Limb (tissue), 2 donors: Measurements from ENCODE around the gene CAPN15.
"Not testable (repeated sequence)": the region's sequence is repeated elsewhere in the genome, so short reads cannot be mapped to it uniquely, and the experiment has no call there.

Experiments
- DNase-seq, 2 donors: peaks; one replicate each; pipeline ENCODE4 v3.0.0-alpha.2; 2016; ENCODE audit errors: extremely low spot score in 2 of 2

The CAPN15 gene

DNA sequence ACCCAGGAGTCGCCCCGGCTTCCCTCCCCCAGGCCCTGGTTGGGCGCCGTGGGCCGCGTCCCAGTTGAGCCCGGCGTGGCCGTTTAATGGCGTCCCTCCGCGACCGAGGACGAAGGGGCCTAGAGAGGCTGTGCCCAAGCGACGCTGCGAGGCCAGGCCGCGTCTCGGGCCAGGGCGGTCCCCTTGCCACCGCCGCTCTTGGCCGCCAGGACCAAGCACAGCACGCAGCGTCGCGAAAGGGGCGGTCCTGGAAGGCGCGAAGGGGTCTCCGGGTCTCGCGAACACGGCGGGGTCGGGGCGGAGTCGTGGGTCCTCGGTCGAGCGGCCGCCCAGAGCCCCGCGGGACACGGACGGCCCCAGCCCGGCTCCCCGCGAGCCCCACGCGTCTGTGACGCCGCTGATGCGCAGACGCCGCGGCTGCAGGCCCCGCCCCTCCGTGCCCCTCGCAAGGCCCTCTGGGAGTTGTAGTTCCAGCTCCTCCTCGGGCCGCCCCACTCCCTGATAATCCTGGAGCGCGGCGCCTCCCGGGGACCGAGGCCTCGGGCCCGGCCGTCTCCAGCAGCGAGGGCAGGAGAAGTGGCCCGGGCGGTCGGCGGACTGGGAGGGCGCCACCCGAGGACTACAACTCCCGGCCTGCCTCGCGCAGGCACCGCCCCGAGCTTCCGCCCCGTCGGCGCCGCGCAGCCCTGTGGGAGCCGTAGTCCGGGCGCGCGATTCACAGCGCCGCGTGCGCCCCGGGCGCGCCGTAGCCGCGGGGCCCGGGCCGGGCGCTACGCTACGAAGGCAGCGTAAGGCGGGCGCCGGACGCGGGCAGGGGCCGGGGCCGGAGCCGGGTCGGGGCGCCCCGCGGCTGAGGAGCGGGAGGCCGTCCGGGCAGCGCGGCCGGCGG is at the start of gene CAPN15:
TSS of gene CAPN15 (plus strand) at position 698 of the 889 bp plus-strand sequence. CDS start 19,127 bp downstream, outside the sequence.
- peak; percentile 90 to 95 for DNase-seq

- DNase-seq = not testable (repeated sequence)
Observed at GRCh38 chr16:478287-478686, 49.2 kb upstream of the CAPN15 start.

DNA sequence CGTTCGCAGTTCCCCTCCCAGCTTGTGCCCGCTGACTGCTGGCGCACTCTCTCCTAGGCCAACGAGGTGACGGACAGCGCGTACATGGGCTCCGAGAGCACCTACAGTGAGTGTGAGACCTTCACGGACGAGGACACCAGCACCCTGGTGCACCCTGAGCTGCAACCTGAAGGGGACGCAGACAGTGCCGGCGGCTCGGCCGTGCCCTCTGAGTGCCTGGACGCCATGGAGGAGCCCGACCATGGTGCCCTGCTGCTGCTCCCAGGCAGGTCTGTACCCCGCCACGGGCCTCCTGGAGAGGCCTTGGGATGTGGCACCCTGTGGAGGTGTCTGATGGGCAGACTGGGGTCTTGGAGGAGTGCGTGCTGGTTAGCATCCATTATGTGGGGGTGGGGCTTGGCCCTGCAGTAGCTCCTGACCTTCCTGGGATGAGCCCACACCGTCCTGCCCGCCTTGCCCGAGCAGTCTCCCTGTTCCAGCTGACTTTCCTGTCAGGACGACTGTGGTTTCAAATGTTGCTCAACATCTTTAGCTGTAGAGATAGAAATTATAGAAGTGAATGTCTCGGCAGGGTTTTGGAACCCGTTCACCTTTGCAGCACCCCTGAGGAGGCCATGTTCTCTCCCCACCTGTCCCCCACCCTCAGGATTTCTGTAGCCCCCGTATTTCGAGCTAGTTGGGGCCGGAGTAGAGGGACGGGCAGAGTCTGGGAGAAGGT is 44.9 kb upstream of the CAPN15 start:
- DNase-seq = no peak

DNA sequence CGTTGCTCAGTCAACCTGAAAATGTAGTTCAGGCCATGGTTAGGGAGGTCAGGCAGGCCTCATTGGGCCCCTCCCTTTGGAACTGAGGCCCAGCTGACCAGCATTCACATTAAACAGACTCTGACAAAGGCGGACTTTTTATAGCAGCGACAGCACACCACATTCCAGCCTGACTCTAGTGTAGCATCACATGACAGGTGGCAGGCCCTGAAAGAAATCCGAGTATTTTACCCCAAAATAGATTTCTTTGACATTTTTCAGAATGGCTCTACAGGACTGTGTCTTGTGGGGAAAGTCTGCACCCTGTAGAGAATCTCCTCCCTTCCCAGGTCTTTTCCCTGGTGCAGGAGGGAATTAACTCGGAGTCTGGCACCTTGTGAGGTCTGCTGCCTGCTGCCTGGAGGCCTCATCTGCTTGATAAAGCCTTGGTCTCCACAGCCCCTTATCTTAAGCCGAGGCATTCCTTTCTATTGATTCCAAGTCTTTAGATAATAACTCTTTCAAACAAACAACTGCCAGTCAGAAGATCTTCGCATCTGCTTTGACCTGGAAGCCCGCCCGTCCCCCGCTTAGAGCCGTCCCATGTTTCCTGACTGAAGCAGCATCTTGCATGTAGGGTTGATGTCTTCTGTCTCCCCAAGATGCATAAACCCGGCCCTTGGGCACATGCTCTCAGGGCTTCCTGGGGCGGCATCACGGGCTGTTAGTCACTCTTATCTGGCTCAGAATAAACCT is 44.0 kb upstream of the CAPN15 start:
- DNase-seq = no peak

DNA sequence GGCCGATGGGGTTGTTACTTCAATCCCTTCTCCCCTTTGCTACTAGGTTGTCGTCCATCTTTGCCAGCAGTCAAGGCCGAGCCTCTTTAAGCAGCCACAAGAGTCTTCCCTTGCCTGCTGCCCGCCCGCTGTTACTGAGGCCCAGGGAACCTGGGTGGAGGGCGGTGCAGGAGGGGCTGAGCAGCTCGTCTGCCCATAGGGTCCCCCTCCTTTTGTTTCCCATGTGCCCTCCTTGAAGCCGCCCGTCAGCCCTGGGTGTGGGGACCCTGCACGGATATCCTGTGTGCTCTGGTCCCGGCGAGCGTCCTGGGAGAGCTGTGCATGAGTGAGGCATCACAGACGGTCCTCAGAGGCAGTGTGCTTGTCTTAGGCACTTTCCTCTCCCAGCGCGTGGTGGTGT is 37.9 kb upstream of the CAPN15 start:
- no peak for DNase-seq

- DNase-seq = no peak
Observed at GRCh38 chr16:490768-491167, 36.7 kb upstream of the CAPN15 start.

- no peak for DNase-seq
Observed at GRCh38 chr16:491220-491919, 36.1 kb upstream of the CAPN15 start.

- DNase-seq = peak in 1 of 2 donors; percentile 78
Observed at GRCh38 chr16:492211-492875, 35.2 kb upstream of the CAPN15 start.

- DNase-seq = not testable (repeated sequence)
Observed at GRCh38 chr16:494676-495075, 32.8 kb upstream of the CAPN15 start.

GRCh38 chr16:495127-495748 is 32.3 kb upstream of the CAPN15 start:
- DNase-seq = no peak

- DNase-seq = no peak
Observed at GRCh38 chr16:496097-496886, 31.2 kb upstream of the CAPN15 start.

GRCh38 chr16:497258-497657 is 30.3 kb upstream of the CAPN15 start:
- DNase-seq = no peak

GRCh38 chr16:499924-500323 is 27.6 kb upstream of the CAPN15 start:
- DNase-seq = no peak

DNA sequence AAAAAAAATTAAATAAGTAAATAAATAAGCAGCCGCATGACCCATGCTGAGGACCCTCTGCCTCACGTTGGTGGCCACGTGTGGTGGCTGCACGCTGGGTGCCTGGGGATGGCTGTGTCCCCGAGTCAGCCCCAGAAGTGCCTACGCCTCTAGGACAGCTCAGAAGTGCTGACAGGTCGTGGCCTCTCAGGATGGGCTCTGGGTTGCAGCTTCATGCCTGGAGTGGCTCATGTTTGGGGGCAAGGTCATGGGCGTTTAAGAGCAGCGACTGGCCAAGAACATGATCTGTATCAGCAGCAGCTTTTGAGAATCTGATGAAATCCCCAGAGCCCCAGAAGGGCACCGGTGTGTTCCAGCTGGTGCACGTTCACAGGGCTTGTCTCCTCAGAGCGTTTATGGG is 26.8 kb upstream of the CAPN15 start:
- DNase-seq = no peak

DNA sequence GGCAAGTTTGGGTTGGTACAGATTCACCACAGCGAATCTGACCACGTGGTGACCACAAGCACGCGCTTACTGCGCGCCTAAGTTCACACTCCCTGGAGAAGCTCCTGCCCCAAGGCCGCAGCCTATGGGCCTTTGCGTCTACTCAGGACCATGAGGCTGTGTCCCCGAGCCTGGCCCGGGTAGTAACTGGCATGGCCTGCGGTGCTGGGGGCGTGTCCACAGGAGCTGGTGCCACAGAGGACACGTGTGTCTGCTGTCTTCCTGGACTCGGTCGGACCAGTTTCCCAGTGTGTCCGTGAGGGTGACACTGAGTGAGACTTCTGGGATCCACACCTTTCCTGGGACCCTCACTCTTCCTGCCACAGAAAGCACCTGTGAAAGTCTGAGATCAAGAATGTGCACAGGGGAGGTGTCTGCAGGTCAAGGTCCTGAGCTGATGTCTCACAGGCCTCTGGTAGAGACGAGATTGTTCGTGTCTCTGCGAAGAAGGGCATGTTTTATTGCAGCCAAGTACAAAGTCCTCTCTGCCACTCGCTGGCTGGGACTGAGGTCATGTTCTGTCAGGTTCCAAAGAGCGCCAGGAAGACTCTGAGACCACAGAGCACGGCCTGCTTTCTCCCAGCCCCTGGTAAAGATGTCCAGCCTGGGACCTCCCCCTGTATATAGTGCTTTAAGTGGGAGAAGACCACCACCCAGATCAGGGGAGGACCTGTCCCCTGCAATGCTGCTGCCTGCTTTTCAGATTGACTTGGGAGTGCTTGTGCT is 25.2 kb upstream of the CAPN15 start:
- no peak for DNase-seq

GRCh38 chr16:503150-504071 is 24.1 kb upstream of the CAPN15 start:
- DNase-seq = no peak

DNA sequence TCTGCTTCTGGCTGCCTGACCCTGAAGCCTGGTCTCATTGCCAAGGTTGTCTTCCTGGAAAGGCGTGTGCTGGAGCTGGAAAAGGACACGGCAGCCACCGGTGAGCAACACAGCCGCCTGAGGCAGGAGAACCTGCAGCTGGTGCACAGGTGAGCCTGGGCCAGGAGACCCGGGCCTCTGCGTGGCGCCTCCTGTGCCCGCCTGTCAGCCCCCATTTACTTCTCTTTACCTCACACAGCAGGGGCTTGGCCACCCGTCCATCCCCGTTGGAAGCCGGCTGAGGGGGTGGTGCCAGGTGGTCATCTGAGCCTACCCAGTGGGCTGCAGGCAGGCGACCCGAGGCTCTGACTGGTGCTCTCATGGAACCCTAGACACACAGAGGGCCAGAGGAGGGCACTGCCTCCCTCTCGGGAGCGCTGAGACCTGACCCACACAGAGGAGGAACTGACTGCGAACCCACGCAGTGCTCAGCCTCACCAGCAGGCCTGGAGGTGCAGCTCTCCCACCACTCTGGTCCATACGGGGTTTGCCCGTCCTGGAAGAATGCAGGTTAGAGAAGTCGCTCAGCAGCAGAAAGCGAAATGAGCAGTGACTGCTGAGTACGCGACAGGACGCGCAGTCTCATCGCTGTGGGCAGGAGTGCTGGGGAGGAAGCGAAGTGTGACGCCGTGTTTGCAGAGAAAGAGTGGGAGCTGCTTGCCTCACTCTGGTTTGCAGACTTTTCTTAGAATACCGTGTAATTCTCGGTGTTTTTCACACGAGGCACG is 21.9 kb upstream of the CAPN15 start:
- no peak for DNase-seq
